Activated gamma-delta T cell treated with anti-CD3 and anti-CD28 coated beads, Interleukin-2, amount 50 U/mL, for 16 hours (primary cell): ENCODE measurements around the gene TMEM40.
"Not testable (repeated sequence)": the region's sequence is repeated elsewhere in the genome, so short reads cannot be mapped to it uniquely, and the experiment has no call there.

ENCODE experiments used
- DNase-seq: peaks from one replicate; pipeline ENCODE4 v3.0.0-alpha.2; 2020; ENCODE audit warnings: low read depth

Gene TMEM40

DNA sequence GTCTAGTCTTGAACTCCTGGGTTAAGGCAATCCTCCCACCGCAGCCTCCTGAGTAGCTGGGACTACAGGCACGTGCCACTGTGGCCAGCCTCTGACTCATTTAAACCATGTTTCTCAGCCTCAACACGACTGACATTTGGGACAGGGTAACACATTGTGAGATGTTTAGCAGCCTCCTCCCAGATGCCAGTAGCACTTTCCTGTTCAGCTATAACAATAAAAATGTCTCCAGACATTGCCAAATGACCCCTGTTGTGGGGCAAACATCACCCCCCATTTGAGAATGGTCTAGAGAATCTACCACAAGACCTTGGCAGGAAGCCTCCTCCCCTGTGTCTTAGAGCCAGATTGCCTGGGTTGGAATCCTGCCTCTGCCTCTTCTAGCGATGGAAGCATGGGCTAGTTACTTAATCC, 8.4 kb downstream of the TMEM40 start:
- DNase-seq, result no peak

DNA sequence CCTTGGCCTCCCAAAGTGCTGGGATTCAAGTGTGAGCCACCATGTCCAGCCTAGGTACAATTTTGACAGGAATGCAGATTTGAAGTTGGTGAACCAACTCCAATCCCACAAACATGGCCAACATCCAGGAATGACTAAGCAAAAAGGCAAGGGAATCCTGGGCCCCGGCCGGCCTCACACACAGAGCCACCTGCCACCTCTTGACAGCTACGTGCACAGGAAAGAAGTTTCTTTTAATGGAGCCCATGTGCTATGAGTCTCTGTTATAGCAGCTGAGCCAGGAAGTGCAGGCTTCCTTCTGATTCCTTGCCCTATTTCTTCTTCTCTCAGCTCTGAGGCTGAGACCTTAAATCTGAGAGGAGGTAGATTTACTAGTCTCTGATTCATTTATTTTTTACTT, 8.8 kb downstream of the TMEM40 start:
- DNase-seq, result no peak

DNA sequence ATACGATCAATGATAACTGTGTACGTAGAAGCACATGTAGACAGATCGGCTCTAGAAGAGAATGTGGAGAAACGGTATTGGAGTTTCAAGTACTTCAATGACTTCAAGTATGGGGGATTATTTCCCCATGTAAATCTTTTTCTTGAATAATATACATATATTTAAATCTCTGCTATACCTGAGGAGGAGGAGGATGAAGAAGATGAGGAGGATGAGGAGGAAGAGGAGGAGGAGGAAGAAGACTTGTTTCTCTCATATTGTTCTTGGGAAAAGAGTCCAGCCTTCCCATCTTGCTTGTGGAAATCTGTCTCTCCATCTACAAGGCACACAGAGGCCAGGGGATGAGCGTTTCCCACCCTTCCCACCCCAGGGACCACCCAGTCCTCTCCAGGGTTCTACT, 10.6 kb downstream of the TMEM40 start:
- DNase-seq, result no peak

DNA sequence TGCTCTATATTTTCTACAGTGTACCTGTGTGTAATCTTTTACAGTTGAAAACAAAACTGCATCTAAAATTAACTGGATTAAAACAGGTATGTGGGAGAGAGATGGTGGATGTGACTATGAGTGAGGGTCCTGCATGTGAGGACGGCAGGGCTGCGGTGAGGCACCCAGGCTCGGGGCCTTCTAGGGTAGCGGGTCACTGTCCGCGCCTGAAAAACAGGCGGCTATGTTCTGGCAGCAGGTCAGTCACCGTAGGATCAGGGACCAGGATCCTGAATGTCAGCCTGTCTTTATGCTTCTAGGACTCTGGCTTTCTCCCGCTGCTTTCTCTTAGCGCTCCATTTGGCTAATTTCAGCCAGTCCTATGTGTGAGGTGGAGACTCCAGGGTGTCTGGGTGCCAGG, 12.6 kb downstream of the TMEM40 start:
- DNase-seq, result no peak

DNA sequence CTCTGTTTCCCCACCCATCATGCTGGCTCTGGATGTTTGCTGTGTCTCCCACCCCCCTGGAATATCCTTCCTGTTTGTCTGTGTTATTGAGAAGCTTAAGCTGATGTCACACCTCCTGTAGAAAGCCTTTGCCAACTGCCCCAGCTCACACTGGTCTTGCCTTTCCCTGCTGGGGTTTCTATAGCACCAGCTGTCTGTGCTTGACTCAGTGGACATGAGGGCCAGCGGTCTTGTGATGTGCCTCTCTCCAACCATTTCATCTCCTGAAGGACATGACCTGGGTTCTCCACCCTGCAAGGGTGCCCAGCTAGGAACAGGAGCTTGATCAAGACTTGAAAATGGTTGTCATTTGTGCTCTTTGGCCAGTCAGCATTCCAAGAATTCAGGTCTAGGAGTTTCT, 14.7 kb downstream of the TMEM40 start:
- DNase-seq, result no peak

DNA sequence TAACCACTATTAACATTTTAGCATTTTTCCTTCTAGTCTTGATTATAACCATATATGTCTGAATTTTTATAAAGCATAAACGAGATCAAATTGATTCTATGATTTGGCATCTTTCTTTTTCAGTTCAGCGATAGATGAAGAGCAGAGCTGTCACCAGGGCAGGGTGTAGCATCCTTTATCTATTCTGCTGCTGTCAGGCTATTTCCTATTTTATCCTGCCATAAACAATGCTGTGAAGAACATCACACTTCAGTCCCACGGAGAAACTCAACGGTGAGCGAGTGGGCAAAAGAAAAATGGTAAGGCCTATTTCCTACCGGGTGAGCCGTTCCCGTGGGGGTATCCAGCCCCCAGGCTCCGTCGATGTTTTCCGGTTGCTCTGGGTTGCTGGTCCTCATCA, 15.5 kb downstream of the TMEM40 start:
- no peak for DNase-seq

DNA sequence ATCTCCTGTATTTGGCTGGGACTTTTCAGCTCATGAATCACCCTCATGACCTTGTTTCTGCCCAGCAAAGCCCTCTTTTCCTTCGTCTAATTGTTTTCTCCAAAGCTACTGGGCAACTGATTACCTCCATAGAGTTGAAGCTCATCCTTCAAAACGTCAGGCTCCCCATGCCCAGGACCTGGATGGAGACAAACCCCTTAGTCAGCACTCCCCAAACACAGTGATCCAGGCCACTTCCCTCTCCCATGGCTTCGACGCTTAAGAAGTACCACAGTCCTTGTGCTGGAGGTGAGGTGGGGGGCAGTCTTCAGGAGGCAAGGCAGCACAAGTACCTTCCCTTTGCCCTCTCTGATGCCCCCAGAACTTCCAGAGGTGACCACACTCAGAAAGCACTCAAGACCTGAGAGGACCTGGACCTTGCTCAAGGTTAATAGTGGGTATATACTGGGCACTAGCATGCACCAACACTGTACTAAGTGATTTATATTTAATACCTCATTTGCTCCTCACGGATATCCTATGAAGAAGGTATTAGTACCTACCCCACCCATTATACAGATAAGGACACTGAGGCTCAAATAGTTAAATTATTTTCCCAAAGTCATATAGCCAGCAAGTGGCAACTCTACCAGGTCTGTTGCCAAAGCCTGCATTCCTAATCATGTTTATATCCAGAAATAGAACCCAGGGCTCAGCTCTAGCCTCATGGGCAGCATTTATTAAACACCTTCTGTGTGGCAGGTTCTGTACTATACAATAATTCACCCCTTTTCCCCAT, 16.5 kb downstream of the TMEM40 start:
- no peak for DNase-seq

DNA sequence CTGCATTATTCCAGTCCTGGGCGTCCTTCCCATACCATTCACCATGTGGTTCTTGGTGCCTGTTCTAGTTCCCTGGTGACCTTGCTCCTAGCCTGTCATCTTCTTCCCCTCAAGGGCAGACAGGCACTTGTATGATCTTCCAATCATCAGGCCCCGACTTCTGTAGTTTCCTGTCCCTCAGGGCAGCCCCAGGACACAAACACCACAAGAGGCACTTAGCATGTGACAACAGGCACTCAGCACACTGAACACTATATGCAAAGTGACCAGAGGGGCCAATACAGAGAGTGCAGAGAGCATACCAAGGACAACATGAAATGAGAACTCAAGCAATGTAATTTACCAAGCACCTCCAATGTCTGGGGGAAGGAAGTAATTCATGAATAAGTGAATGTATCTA, 17.9 kb downstream of the TMEM40 start:
- DNase-seq, result no peak

DNA sequence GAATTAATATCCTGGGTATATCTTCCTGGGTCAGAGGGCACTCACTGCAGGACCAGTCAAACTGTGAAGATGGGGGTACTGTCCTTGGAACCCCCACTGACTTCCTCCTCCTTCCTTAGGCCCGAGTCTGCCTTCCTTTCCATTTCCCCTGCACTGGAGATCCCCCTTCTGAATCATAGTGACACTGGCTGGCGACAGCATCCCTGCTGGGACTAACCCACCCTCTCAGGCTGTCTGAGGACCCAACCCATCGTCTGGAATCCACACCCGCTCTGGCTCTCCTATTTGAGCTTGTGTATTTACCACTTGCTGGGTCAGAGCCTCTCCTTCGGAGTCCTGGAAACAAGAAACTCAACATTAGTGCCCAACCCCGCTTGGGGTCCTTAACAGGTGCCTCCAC, 21.2 kb downstream of the TMEM40 start:
- no peak for DNase-seq

DNA sequence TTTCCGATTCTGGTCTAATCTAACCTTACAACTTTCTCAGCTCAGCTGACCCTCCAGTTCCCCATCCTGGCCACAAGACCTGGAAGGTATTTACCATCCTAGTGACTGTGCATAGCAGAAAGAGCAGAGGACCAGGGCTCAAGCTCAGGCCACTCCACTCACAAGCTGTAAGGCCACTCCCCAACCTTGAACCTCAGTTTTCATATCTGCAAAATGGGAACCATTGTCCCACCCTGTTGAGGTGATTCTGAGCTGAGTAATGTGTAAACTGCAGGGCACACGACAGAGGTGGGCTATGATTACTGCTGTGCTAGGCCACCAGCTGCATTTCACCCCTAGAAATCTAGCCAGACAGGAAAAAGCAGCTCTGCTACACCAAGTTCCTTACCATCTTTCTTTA, 21.7 kb downstream of the TMEM40 start:
- DNase-seq, result no peak

DNA sequence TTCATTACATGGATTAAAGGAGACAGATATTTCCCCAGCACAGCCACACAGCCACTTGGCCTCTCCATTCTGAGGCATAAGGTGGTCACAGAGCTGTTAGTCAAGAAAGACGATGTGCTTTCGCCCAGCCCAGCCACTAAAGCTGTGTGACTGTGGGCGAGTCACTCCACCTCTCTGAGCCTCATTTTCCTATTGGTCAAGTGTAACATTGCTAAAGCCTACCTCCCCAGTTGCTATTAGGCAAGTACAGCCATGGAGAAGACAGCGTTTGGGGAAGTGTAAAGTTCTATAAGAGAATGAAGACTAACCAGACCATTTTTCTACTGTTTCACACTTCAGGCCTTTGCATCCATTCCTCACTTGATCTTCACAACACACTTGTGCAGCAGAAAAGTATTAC, 24.1 kb downstream of the TMEM40 start:
- DNase-seq, result no peak

DNA sequence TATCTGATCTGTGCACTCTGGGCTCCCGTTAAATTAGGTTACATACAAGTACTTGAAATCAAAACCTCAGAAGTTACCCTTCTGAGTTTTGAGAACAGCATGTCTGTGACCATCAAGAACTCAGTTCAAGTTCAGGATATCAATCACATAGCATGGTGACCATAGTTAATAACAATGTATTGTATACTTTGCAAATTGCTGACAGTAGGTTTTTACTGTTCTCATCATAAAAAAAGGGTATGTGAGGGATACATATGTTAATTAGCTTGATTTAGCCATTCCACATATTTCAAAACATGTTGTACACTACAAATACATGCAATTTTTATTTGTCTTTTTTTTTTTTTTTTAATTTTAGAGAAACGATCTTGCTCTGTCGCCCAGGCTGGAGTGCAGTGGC, 25.5 kb downstream of the TMEM40 start:
- no peak for DNase-seq

DNA sequence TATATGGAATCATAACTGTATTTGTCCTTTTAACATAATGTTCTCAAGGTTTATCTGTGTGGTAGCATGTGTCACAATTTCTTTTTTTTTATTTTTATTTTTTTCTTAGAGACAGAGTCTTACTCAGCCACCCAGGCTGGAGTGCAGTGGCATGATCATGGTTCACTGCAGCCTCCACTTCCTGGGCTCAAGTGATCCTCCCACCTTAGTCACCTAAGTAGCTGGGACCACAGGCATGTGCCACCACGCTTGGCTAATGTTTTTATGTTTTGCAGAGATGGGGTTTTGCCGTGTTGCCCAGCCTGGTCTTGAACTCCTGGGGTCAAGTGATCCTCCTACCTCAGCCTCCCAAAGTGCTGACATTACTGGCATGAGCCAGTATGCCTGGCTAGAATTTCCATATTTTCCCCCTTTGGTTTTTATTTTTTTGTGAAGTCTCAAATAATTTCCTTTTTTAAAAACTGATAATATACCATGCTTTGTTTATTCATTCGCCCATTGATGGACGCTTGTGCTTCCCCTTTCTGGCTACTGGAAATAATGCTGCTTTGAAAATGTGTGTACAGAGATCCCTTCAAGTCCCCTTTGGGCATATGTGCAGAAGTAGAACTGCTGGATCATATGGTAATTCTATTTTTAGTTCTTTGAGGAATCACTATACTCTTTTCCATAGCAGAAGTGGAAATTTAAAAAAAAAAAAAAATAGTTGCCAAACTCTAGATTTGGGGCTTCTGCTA, 28.4 kb downstream of the TMEM40 start:
- no peak for DNase-seq

DNA sequence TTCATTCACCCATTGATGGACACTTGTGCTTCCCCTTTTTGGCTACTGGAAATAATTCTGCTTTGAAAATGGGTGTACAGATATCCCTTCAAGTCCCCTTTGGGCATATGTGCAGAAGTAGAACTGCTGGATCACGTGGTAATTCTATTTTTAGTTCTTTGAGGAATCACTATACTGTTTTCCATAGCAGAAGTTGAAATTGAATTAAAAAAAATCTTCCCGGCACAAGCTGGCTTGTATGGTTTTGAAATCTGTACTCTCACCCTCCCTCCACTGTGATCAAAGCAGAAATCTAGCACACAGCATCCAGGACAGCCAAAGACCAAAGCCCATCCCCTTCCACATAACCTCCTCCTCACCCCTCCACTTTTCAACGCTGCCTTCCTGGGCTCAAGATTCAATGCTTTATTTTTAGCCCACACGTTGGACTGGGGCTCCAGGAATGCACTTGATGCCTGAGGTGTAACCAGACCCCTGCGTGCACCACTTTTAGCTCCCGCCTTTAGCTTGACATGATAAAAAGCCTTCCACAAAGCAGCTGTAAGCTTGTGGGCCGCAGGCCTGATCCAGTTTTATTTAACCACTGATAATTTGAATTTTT, 29.9 kb downstream of the TMEM40 start:
- DNase-seq, result no peak

DNA sequence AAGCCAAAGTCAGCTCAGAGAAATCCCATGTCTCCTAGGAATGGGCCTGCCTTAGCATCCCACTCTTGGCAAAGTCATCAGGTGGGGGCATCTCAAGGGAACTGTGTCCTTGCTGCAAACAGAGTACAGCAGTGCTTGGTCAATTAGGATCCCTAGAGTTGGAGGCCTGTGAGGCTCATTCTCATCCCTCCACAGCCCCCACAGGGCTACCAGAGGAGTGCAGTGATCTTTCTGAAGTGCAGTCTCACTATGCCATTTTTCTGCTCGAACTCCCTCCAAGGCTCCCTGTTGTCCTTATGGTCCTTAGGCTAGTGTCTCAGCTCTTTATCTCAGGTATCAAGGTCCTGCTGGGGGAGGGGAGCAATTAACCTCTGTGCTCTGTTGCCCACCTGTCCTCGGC, 31.1 kb downstream of the TMEM40 start:
- DNase-seq, result no peak

DNA sequence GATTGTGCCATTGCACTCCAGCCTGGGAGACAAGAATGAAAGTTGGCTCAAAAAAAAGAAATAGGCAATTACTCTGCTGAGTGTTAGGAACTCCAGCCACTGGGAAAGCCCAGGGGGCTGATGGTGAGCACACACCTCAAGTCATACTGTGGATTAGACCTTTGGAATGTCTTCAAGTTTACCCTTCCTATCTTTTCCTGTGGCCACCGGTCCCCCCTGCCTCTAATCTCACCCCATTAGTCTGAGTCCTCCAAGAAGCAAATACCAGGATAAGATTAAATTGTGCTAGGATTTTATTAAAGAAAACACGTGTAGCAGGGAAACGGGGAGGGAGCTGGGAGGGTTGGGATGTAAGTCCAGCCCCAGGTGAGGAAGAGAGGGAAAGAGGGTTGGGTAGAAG, 31.6 kb downstream of the TMEM40 start:
- no peak for DNase-seq

DNA sequence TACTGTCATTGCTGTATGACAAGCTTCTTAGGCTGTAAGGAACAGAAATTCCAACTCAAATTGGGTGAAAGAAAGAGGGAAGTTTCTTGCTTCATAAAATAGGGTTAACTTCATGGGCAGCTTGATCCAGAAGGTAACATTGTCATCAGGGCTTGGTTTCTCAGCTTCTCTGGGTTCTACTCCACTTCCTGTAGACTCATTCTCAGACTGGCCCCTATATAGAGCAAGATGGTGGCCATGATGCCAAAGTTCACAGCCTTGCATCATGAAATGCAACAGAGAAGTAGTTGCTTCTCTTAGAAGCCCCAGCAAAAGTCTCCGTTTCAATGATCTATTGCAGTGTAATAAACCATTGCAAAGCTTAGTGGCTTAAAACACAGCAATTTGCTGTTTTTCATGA, 33.6 kb downstream of the TMEM40 start:
- no peak for DNase-seq

DNA sequence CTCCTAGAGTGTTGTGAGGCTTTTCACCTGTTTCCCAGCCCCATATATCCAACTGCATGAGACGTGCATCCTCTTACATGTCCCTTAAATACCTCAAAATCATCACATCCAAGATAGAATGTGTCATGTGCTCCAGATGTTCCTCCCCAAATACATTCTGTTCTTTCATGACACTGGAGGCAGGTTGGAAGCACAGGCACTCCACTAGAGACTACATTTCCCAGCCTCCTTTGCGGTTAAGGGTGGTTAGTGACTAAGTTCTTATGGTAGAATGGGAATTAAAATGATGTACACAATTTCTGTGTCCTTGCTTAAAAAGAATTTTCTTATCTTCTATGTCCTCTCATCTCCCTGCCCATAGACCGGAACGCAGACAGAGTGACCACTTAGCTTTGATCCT, 34.3 kb downstream of the TMEM40 start:
- DNase-seq, result no peak

DNA sequence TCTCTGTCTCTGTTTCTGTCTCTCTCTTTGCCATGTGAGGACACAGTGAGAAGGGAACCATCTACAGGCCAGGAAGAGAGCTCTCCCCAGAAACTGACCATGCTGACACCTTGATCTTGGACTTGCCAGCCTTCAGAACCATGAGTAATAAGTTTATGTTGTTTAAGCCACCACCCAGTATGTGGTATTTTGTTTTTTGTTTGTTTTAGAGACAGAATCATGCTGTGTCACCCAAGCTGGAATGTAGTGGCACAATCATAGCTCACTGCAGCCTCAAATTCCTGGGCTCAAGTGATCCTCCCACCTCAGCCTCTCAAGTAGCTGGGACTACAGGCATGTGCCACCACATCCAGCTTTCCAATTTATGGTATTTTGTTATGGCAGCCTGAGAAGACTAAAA, 35.7 kb downstream of the TMEM40 start:
- not testable (repeated sequence) for DNase-seq

DNA sequence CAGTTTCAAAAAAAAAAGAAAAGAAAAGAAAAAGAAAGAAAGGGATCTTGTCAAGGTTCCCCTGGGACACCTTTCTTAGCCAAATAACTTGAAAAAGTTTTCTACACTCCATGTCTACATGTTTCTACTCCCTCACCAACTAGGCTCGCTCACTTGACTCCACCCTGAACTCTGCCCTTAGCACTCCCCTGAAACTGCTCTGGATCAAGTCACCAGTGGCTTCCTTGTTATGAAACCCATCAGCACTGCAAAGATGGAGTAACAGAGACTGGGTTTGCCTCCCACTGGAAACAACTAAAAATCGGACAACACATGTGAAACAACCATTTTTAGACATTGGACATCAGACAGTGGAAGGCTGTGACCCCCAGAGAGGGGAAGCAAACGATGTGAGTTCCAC, 36.8 kb downstream of the TMEM40 start:
- no peak for DNase-seq

DNA sequence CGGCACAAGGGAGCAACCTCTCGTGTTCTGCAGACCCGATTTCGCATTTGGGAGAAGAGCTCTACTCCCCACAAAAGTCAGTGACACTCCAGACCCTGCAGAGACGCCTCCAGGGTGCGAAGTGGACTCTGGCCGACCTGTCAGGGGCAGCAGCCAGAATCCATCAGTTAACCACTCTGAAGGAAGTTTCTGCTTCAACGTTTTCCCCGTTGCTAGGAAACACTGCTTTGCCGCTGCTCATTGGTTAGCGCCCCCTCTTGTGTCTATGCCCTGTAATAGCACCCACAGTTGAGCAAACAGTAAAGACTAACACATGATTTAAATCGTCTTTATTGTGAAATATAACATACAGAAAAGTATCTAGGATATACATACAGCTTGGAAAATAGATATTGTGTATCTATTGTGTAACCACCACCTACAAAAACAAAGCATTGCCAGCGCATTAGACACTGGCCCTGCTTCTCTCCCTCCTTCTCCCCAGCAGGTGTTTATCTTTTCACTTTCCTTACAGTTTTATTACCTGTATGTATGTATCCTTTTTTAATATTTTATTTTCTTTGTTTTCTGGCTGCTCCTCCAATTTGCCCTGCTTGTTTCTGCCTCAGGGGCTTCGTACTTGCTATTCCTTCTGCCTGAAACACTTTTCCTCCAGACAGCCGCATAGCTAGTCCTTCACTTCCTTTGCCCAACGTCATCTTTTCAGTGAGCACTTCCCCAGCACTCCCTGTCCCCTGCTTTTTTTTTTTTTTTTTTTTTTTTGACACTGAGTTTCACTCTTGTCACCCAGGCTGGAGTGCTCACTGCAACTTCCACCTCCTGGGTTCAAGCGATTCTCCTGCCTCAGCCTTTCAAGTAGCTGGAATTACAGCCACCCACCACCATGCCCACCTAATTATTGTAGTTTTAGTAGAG, 38.8 kb downstream of the TMEM40 start:
- peak; percentile 40 for DNase-seq

DNA sequence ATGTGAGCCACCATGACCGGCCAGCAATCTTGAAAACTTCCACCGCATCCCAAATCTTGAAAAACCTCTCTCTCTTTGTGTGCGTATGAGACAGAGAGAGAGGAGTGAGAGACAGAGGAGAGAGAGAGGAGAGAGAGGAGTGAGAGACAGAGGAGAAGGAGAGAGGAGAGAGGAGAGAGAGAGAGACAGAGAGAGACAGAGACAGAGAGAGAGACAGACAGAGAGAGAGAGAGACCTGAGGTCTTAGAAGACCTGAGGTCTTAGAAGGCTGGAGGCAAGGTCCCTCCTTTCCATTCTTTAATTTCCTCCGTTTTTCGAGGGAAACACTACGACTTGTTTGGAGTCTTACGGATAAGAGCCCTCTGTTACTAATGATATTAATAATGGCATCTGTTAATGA, 39.5 kb downstream of the TMEM40 start:
- no peak for DNase-seq
